Measurements from ENCODE around the gene AUTS2.

AUTS2 gene

GRCh38 chr7:70649323-70649722 is 1051.0 kb downstream of the AUTS2 start:
- no peak for TF ChIP-seq CTCF (conservative IDR thresholded peaks at IDR 0.05; ENCODE audit: low read depth, low read length)
- H3K4me3 ChIP-seq (ENCODE audit: low read length): no peak overlapping the region
- DNase-seq (ENCODE audit: low read depth): no peak

- no peak for TF ChIP-seq CTCF (conservative IDR thresholded peaks at IDR 0.05; ENCODE audit: low read depth, low read length)
- DNase-seq (ENCODE audit: low read depth): no peak
- no peak overlapping the region for H3K4me3 ChIP-seq (ENCODE audit: low read length)
These were observed 1055.9 kb downstream of the AUTS2 start for GRCh38 chr7:70654146-70654545.

- TF ChIP-seq CTCF (conservative IDR thresholded peaks at IDR 0.05; ENCODE audit: low read depth, low read length): no peak
- no peak overlapping the region for H3K4me3 ChIP-seq (ENCODE audit: low read length)
- DNase-seq (ENCODE audit: low read depth): no peak
These were observed 1056.7 kb downstream of the AUTS2 start for GRCh38 chr7:70654979-70655378.

GRCh38 chr7:70655694-70656093 is 1057.4 kb downstream of the AUTS2 start:
- no peak overlapping the region for H3K4me3 ChIP-seq (ENCODE audit: low read length)
- no peak for TF ChIP-seq CTCF (conservative IDR thresholded peaks at IDR 0.05; ENCODE audit: low read depth, low read length)
- no peak for DNase-seq (ENCODE audit: low read depth)

- no peak overlapping the region for H3K4me3 ChIP-seq (ENCODE audit: low read length)
- no peak for TF ChIP-seq CTCF (conservative IDR thresholded peaks at IDR 0.05; ENCODE audit: low read depth, low read length)
- DNase-seq (ENCODE audit: low read depth): no peak
These were observed 1059.3 kb downstream of the AUTS2 start for GRCh38 chr7:70657571-70657970.

- TF ChIP-seq CTCF (conservative IDR thresholded peaks at IDR 0.05; ENCODE audit: low read depth, low read length): no peak
- H3K4me3 ChIP-seq (ENCODE audit: low read length): no peak overlapping the region
- DNase-seq (ENCODE audit: low read depth): no peak
These were observed 1059.8 kb downstream of the AUTS2 start for GRCh38 chr7:70657989-70658632.

- no peak overlapping the region for H3K4me3 ChIP-seq (ENCODE audit: low read length)
- DNase-seq (ENCODE audit: low read depth): no peak
- TF ChIP-seq CTCF (conservative IDR thresholded peaks at IDR 0.05; ENCODE audit: low read depth, low read length): no peak
These were observed 1061.0 kb downstream of the AUTS2 start for GRCh38 chr7:70659263-70659662.
